ENCODE measurements around the gene TUBB4B.
A peak's percentile ranks its signal among the peaks of the same experiment; 100 is the strongest.

Gene TUBB4B

DNA sequence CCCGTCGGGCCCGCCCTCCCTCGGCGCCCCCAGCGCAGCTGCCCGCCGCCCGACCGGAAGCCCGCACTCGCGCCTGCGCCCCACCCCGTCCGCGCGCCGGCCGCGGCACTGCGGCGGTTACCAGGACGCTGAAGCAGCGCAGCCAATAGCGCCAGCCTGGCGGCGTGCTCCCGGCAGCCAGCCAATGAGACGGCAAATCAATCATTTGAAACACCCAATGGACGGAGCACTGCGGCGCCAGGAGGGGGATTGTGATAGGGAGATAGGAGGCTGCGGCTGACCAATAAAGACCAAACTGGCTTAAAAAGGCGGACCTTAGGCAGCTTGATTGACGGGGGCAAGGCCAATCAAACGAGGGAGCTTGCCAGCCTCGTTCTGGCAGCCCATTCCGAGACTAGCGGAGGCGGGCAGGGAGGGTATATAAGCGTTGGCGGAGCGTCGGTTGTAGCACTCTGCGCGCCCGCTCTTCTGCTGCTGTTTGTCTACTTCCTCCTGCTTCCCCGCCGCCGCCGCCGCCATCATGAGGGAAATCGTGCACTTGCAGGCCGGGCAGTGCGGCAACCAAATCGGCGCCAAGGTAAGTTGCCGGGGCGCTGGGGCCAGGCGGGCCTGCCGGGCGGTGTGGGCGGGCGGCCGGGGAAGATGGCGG, at the start of gene TUBB4B:
Gene TUBB4B (plus strand): TSS at position 447 of the 649 bp plus-strand sequence. CDS start 74 bp downstream, at position 521.
- intact Hi-C loops (cut with micrococcal nuclease), result loop anchor here (1.0 kb wide), 1 partner anchor 14 kb away; the partner anchor contains the start of gene NELFB
- Mint-ChIP-seq H3K27me3 (peaks cover 3% of the 10 kb centered on the region), H3K9me3 (no peaks in the 10 kb centered on the region), H3K4me3 (peak within 1 kb of the TSS; percentile 86), H3K36me3 (ENCODE audit: low read depth) (peaks cover 39% of the 10 kb centered on the region), H3K4me1 (ENCODE audit: low read depth) (peaks cover 56% of the 10 kb centered on the region), H3K27ac (peak within 1 kb of the TSS; percentile 90)

DNA sequence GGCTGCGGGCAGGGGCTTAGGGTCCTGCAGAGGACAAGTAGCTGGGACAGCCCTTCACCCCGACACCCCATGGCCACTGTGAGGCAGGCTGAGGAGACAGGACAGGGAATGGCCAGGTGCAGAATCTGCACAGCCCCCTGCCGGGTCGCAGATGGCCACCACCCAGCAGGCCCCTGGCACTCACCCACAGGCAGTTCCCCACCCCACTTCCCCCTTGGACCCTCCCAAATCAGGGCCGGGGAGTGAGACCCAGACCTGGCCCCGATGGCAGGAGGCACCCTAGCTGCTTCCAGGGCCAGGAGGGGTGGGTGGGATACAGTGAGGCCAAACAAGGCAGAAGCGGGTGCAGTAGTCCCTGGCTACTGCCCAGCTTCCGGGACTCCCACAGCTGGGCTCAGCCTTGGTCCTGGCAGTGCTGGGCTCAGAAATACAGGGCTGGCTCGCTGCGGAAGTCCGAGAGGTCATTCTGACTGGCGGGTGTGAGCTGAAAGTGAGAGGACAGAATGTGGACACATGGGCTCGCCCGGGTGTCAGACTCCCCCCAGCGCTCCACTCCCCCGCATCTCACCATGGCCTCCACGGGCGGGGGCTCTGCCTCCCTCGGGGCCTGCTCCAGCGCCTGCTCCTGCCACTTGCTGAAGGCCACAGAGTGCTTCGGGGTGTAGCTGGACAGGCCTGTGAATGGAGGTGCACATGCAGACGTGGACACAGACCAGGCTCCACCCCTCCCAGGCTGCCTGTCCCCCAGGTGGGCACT, 49.2 kb upstream of the TUBB4B start:
- intact Hi-C loops (cut with micrococcal nuclease), result no loop called here
- Mint-ChIP-seq H3K36me3 (ENCODE audit: low read depth) (peaks cover 74% of the 10 kb centered on the region), H3K9me3 (no peaks in the 10 kb centered on the region), H3K4me1 (ENCODE audit: low read depth) (peaks cover 63% of the 10 kb centered on the region), H3K4me3 (no peak overlapping the region), H3K27ac (no peak overlapping the region), H3K27me3 (no peaks in the 10 kb centered on the region)

DNA sequence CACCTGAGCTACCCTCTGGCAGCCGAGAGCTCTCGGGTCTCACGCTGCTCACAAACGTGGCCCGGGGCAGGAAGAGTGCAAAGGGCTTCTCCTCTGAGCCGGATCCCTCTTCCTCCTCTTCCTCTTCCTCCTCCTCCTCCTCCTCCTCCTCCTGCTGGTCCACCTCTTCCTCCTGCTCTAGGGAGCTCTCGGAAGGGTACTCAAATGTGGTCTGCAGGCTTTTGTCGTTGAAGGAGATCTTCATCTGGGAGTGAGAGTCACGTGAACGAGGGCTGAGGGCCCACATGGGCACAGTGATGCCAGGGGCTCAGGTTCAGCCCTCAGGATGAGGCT, 48.7 kb upstream of the TUBB4B start:
- H3K36me3 Mint-ChIP-seq (ENCODE audit: low read depth), result peaks cover 77% of the 10 kb centered on the region
- no peaks in the 10 kb centered on the region for H3K9me3 Mint-ChIP-seq
- intact Hi-C loops (cut with micrococcal nuclease), result no loop called here
- no peak overlapping the region for H3K27ac Mint-ChIP-seq
- H3K27me3 Mint-ChIP-seq, result no peaks in the 10 kb centered on the region
- H3K4me1 Mint-ChIP-seq (ENCODE audit: low read depth), result peaks cover 63% of the 10 kb centered on the region
- no peak overlapping the region for H3K4me3 Mint-ChIP-seq

DNA sequence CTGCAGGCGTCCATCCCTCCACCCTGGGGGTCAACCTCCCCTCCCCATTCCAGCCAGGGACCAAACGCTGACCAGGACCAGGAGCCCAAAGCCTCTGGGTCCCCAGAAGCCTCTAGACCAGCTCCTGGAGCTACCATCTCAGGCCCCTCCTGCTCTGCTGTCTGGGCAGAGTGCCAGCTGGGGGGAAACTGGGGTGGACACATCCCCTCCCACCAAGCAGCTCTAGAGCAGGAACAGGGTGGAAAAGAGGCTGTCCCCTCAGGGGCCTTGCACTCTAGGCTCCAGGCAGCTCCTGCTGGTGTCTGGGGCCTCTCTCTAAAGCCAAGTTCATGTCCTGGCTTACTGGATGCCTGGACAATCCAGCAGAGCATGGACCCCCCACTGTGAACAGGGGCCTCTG, 48.2 kb upstream of the TUBB4B start:
- Mint-ChIP-seq H3K27ac (no peak overlapping the region), H3K36me3 (ENCODE audit: low read depth) (peaks cover 72% of the 10 kb centered on the region), H3K27me3 (no peaks in the 10 kb centered on the region), H3K4me1 (ENCODE audit: low read depth) (peaks cover 63% of the 10 kb centered on the region), H3K4me3 (no peak overlapping the region), H3K9me3 (no peaks in the 10 kb centered on the region)
- intact Hi-C loops (cut with micrococcal nuclease), result no loop called here

DNA sequence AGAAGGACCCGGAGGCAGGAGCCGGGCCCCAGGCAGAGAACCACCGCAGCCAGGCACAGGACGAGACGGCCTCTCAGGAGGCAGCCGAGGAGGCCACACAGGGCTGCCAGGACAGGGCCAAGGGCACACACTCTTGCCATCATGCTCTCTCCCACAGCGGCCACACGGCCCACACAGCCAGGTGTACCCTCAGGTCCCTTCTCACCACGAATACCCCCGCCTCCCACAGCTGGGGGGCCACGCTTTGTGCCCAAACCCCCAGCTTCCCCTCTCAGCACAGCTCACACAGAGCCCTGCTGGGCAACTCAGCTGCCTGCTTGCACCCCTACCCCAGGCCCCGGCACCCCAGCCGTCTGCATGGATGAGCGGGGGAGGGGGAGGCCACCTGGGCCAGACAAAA, 47.3 kb upstream of the TUBB4B start:
- Mint-ChIP-seq H3K9me3 (no peaks in the 10 kb centered on the region), H3K4me3 (no peak overlapping the region), H3K27ac (no peak overlapping the region), H3K36me3 (ENCODE audit: low read depth) (peaks cover 68% of the 10 kb centered on the region), H3K4me1 (ENCODE audit: low read depth) (peaks cover 71% of the 10 kb centered on the region), H3K27me3 (no peaks in the 10 kb centered on the region)
- intact Hi-C loops (cut with micrococcal nuclease), result no loop called here

DNA sequence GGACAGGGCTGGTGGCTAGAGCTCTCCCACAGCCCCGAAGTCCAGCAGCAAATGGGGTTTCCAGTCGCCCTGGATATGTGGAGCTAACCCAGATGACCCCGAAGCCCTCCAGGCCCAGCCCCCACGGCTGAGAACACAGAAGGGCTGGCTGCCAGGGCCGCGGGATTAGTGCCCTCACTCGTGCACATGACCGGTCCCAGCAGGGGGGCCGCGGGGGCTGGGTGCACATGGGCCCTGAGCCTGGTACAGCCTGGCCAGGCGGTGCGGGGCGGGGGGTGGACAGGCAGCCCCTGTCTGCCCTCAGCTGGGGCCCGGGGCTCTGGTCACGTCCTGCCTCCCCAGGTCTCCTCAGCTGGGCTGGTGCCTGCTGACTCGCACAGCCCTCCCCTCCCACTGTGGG, 46.7 kb upstream of the TUBB4B start:
- intact Hi-C loops (cut with micrococcal nuclease), result no loop called here
- H3K4me3 Mint-ChIP-seq, result no peak overlapping the region
- no peaks in the 10 kb centered on the region for H3K9me3 Mint-ChIP-seq
- no peak overlapping the region for H3K27ac Mint-ChIP-seq
- H3K27me3 Mint-ChIP-seq, result no peaks in the 10 kb centered on the region
- H3K36me3 Mint-ChIP-seq (ENCODE audit: low read depth), result peaks cover 64% of the 10 kb centered on the region
- H3K4me1 Mint-ChIP-seq (ENCODE audit: low read depth), result peaks cover 72% of the 10 kb centered on the region

DNA sequence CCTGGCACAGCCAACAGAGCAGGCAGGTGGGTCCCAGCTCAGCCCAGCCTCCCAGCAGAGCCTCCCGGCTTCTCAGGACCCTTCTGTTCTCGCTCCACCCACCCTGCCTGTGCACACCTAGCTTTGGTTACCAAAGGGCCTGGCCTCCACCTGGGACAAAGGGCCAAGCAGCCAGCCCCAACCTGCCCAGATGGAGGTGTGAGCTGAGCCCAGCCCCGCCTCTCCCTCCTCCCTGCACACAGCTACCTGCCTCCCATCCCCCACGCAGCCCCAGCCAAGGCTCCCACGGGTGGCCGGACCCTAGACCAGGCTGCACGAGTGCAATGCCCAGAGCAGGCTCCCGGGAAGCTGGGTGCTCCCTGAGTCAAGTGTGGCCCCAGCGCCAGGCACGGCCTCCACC, 46.2 kb upstream of the TUBB4B start:
- peaks cover 71% of the 10 kb centered on the region for H3K4me1 Mint-ChIP-seq (ENCODE audit: low read depth)
- H3K9me3 Mint-ChIP-seq, result no peaks in the 10 kb centered on the region
- H3K27ac Mint-ChIP-seq, result no peak overlapping the region
- peaks cover 64% of the 10 kb centered on the region for H3K36me3 Mint-ChIP-seq (ENCODE audit: low read depth)
- no peak overlapping the region for H3K4me3 Mint-ChIP-seq
- intact Hi-C loops (cut with micrococcal nuclease), result no loop called here
- no peaks in the 10 kb centered on the region for H3K27me3 Mint-ChIP-seq

DNA sequence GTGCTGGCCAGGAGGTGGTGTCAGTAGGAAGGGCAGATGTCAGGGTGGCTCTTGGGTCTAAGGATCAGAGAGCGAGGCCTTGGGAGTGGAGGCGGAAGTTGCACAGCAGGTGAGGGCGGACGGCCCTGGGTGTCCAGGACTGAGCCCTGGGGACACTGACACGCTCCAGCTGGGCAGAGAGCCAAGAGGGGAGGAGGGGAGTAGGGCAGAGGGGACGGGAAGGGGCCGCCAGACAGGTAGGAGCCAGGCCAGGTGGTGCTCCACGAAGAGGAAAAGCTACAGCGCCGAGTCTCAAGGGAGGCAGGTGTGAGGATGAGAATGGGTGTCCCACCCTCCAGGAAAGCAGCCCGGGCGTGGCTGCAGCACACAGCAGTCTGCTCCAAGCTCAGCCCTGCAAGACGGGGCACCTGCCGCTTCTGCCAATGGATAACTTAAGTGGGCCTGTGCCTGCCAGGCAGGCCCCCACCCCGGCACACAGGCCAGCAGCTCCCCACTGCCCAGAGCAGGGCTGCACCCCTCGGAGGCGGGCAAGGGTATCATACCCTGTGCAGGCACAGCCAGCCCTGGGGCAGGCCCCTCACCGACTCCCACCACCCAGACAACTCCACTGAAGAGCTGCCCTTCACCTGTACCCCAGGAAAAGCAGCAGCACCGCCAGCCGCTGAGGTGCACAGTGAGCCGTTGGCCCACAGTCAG, 45.4 kb upstream of the TUBB4B start:
- Mint-ChIP-seq H3K4me3 (no peak overlapping the region), H3K4me1 (ENCODE audit: low read depth) (peaks cover 63% of the 10 kb centered on the region), H3K36me3 (ENCODE audit: low read depth) (peaks cover 57% of the 10 kb centered on the region), H3K9me3 (no peaks in the 10 kb centered on the region), H3K27me3 (no peaks in the 10 kb centered on the region), H3K27ac (no peak overlapping the region)
- intact Hi-C loops (cut with micrococcal nuclease), result no loop called here

DNA sequence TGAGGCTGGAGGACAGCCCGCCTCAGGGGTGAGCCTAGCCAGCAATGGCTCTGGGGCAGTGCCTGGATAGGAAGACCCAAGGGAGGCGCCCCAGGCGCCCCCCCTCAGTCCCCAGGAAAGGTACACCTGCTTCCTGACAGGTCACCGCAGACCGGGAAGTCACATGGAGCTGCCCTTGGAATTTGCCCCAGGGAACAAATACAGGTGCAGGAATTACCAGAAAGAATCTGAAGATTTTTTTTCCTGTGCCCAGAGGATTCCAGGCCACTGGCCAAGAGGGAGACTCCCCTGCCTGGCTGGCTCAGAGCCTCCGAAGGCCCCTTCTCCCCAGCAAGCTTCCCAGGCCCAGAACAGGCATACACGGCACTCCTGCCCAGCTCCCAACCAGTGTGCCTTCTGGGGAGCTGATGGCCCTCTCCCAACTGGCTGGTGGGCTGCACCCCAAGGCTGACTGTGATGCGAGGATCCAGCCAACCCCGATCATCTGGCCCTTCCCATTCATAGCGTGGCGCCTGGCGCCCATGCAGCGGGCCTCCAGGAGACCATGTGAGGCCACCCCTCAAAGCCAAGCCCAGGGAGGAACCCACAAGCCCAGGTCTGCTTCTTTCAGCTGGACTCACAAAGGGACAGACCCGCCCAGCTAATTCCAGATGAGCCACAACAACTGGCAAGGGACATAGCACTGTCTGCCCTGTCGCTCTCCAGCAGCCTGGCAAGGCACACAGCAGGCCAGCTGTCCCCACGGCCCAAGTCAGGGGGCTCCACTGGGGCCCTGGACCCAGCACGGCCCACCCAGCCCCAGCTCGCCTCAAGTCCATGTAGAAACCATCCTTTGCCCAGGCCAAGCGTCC, 42.8 kb upstream of the TUBB4B start:
- Mint-ChIP-seq H3K4me1 (ENCODE audit: low read depth) (peaks cover 69% of the 10 kb centered on the region), H3K27ac (peak overlapping the region; percentile 48), H3K4me3 (peak overlapping the region; percentile 86), H3K27me3 (no peaks in the 10 kb centered on the region), H3K36me3 (ENCODE audit: low read depth) (peaks cover 40% of the 10 kb centered on the region), H3K9me3 (no peaks in the 10 kb centered on the region)
- intact Hi-C loops (cut with micrococcal nuclease), result no loop called here

DNA sequence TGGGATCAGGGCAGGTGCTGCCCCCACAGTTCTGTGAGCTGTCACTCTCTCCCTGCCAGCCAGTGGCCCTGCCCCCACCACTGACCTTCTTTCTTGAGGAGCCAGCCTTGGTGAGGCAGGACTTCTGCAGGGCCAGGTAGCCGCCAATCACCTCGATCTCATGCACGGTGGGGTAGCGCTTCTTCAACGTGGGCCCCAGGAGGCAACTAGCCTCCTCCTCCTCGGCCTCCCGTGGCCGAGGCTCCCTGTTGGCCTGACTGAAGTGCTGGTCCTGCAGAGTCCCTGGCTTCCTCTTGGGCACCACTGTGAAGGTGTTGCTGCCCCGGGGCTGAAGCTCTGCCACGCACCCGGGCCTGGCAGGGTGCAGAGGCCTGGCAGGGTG, 42.2 kb upstream of the TUBB4B start:
- peaks cover 40% of the 10 kb centered on the region for H3K36me3 Mint-ChIP-seq (ENCODE audit: low read depth)
- intact Hi-C loops (cut with micrococcal nuclease), result no loop called here
- H3K4me3 Mint-ChIP-seq, result peak overlapping the region; percentile 86
- no peaks in the 10 kb centered on the region for H3K27me3 Mint-ChIP-seq
- H3K4me1 Mint-ChIP-seq (ENCODE audit: low read depth), result peaks cover 68% of the 10 kb centered on the region
- H3K9me3 Mint-ChIP-seq, result no peaks in the 10 kb centered on the region
- peak overlapping the region; percentile 74 for H3K27ac Mint-ChIP-seq

DNA sequence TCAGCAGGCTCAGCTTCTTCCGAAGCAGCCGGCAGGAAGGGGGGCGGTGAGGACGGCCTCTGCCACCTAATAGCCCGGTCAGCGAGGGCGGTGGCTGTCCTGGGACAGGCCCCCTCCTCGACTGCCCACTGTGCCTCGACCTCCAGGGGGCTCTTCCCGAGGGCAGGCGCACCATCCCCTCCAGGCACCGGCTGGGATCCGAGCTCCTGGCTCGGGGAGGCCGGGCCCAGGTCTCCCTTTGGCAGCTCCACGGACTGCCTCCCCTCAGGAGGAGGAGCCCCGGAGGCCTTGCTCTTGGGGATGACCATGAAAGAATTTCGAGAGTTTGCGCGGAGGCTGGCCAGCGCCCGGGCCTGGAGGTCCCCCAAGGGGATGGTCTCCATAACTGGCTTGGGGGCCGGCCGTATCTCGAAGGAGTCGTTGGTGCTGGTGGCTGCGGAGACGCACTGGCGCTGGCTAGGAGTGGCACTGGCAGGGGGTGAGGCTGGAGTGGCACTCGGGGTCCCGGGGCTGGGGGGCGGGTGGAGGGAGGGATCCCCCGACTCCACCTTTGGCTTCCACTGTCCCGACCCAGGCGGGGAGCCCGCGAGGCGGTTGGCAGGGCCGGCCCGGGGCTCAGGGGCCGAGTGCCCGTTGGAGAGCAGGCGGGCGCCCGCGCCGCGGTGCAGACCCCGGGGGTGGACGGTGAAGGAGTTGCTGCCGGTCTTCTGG, 41.5 kb upstream of the TUBB4B start:
- intact Hi-C loops (cut with micrococcal nuclease), result no loop called here
- Mint-ChIP-seq H3K27ac (peak overlapping the region; percentile 74), H3K9me3 (no peaks in the 10 kb centered on the region), H3K4me3 (peak overlapping the region; percentile 86), H3K36me3 (ENCODE audit: low read depth) (peaks cover 40% of the 10 kb centered on the region), H3K27me3 (no peaks in the 10 kb centered on the region), H3K4me1 (ENCODE audit: low read depth) (peaks cover 73% of the 10 kb centered on the region)

DNA sequence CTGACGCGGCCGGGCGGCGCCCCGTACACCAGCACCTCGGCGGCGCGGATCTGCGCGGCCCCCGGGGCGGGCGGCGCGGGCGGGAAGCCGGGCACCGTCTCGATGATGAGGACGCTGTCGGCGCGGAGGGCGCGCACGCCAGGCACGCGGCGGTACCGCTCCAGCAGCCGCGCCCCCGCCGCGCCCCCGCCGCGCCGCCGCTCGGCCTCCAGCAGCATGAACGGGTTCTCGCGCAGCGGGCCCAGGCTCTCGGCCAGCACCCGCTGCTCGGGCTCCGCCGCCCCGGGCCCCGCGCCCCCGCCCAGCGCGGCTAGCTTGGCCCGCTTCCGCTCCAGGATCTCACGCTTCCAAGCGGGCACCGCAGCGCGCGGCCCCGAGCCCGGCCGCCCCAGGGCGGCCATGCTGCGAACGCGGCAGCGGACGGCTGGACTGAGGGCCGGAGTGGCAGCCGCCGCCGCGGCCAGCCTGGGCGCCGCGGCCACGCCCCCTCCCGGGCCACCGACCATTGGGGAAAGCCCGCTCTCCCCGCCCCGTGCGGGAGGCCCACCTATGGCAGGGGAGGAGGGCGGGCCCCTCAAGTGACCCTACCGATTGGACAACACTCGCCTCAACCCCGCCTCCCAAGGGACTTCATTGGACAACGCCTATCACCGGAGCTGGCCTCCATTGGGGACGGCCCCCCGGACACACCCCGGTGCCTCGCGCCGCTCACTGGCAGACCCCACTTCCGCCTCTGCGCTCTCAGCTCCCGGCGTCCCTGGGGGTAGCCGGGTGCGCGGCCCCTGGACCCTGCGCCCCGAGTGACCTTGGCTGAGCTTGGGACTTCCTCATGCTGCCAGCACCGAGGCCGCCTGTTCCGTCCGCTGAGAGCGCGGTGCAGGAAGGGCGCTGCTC, 40.5 kb upstream of the TUBB4B start, which contains the start of gene TPRN:
Gene TPRN (minus strand): TSS at position 431 of the 894 bp plus-strand sequence. CDS start 30 bp downstream, at position 401.
- intact Hi-C loops (cut with micrococcal nuclease), result no loop called here
- no peaks in the 10 kb centered on the region for H3K27me3 Mint-ChIP-seq
- no peaks in the 10 kb centered on the region for H3K9me3 Mint-ChIP-seq
- H3K36me3 Mint-ChIP-seq (ENCODE audit: low read depth), result peaks cover 41% of the 10 kb centered on the region
- peak within 1 kb of the TSS; percentile 94 for H3K27ac Mint-ChIP-seq
- H3K4me1 Mint-ChIP-seq (ENCODE audit: low read depth), result peaks cover 71% of the 10 kb centered on the region
- peak within 1 kb of the TSS; percentile 86 for H3K4me3 Mint-ChIP-seq

Measured in dendritic cell treated with granulocyte-macrophage colony-stimulating factor and Interleukin-4, amounts not matched to agents 40 ng/mL and 50 ng/mL, for 4 days (primary cell).